Parathyroid adenoma (tissue), 2 donors: ENCODE results near the gene CAMK2B.

Experiments
- H2AFZ ChIP-seq: fragments of 300-600 bp; sonication (generic); one replicate; pipeline ENCODE4 v1.7.0; 2017; ENCODE audit warnings: antibody characterized with exemption, mild to moderate bottlenecking
- H3K27ac ChIP-seq: fragments of 300-600 bp; sonication (generic); one replicate; pipeline ENCODE4 v1.7.0; 2017
- H3K27me3 ChIP-seq: fragments of 300-600 bp; sonication (generic); one replicate; pipeline ENCODE4 v1.7.0; 2017; ENCODE audit warnings: low read length; ENCODE audit not compliant: control insufficient read depth, insufficient read depth
- H3K36me3 ChIP-seq: fragments of 300-600 bp; sonication (generic); one replicate; pipeline ENCODE4 v1.7.0; 2017; ENCODE audit warnings: low read length; ENCODE audit not compliant: control insufficient read depth, insufficient read depth
- H3K4me1 ChIP-seq: fragments of 300-600 bp; sonication (generic); one replicate; pipeline ENCODE4 v1.7.0; 2017; ENCODE audit warnings: control low read depth
- H3K4me2 ChIP-seq: fragments of 300-600 bp; sonication (generic); one replicate; pipeline ENCODE4 v1.7.0; 2017; ENCODE audit warnings: low read length
- H3K4me3 ChIP-seq: fragments of 300-600 bp; sonication (generic); one replicate; pipeline ENCODE4 v1.7.0; 2017; ENCODE audit warnings: low read depth, low read length
- H3K79me2 ChIP-seq: fragments of 300-600 bp; sonication (generic); one replicate; pipeline ENCODE4 v1.7.0; 2017; ENCODE audit warnings: control low read depth
- H3K9ac ChIP-seq: fragments of 300-600 bp; sonication (generic); one replicate; pipeline ENCODE4 v1.7.0; 2017; ENCODE audit warnings: mild to moderate bottlenecking
- H3K9me3 ChIP-seq: fragments of 300-600 bp; sonication (generic); one replicate; pipeline ENCODE4 v1.7.0; 2017; ENCODE audit warnings: low read length; ENCODE audit not compliant: control insufficient read depth
- CTCF ChIP-seq: fragments of 300-600 bp; sonication (generic); IDR thresholded peaks from one replicate; pipeline ENCODE4 v1.7.0; 2017; ENCODE audit warnings: antibody characterized with exemption, mild to moderate bottlenecking
- donor health status: primary hyperparathyroidism.

CAMK2B gene

GRCh38 chr7:44258865-44259546, 66.4 kb downstream of the CAMK2B start:
- H3K9ac ChIP-seq = no peak overlapping the region
- H3K27me3 ChIP-seq = no peaks in the 10 kb centered on the region
- H3K27ac ChIP-seq = no peak overlapping the region
- no peak overlapping the region for H3K4me2 ChIP-seq
- peaks cover 15% of the 10 kb centered on the region for H3K4me1 ChIP-seq
- no peak overlapping the region for H3K4me3 ChIP-seq
- no peaks in the 10 kb centered on the region for H3K9me3 ChIP-seq
- H2AFZ ChIP-seq = no peak overlapping the region
- TF ChIP-seq CTCF = no peak
- no peaks in the 10 kb centered on the region for H3K79me2 ChIP-seq
- H3K36me3 ChIP-seq = no peaks in the 10 kb centered on the region

GRCh38 chr7:44258423-44258760, 67.0 kb downstream of the CAMK2B start:
- H3K9me3 ChIP-seq = no peaks in the 10 kb centered on the region
- no peak for TF ChIP-seq CTCF
- peaks cover 15% of the 10 kb centered on the region for H3K4me1 ChIP-seq
- no peaks in the 10 kb centered on the region for H3K36me3 ChIP-seq
- H3K9ac ChIP-seq = no peak overlapping the region
- no peaks in the 10 kb centered on the region for H3K79me2 ChIP-seq
- no peak overlapping the region for H2AFZ ChIP-seq
- no peak overlapping the region for H3K4me2 ChIP-seq
- peak overlapping the region; percentile 37 for H3K27ac ChIP-seq
- no peaks in the 10 kb centered on the region for H3K27me3 ChIP-seq
- H3K4me3 ChIP-seq = no peak overlapping the region

GRCh38 chr7:44257618-44258422, 67.6 kb downstream of the CAMK2B start:
- Histone ChIP-seq H3K79me2 (no peaks in the 10 kb centered on the region), H2AFZ (peak overlapping the region; percentile 44), H3K36me3 (no peaks in the 10 kb centered on the region), H3K4me1 (peaks cover 15% of the 10 kb centered on the region), H3K27ac (peak overlapping the region; percentile 37), H3K4me2 (no peak overlapping the region), H3K4me3 (no peak overlapping the region), H3K27me3 (no peaks in the 10 kb centered on the region), H3K9ac (no peak overlapping the region), H3K9me3 (no peaks in the 10 kb centered on the region)
- TF ChIP-seq CTCF = peak; percentile 11

GRCh38 chr7:44257213-44257612, 68.2 kb downstream of the CAMK2B start:
- H3K4me1 ChIP-seq = peaks cover 15% of the 10 kb centered on the region
- no peaks in the 10 kb centered on the region for H3K9me3 ChIP-seq
- no peak overlapping the region for H3K4me2 ChIP-seq
- H3K79me2 ChIP-seq = no peaks in the 10 kb centered on the region
- no peaks in the 10 kb centered on the region for H3K36me3 ChIP-seq
- no peaks in the 10 kb centered on the region for H3K27me3 ChIP-seq
- H3K4me3 ChIP-seq = no peak overlapping the region
- H3K9ac ChIP-seq = no peak overlapping the region
- no peak overlapping the region for H3K27ac ChIP-seq
- TF ChIP-seq CTCF = no peak
- H2AFZ ChIP-seq = peak overlapping the region; percentile 44
